HepG2 (cell line): ENCODE data around the gene DNAJA1. TPM values are rescaled to one million over a fixed set of nuclear protein-coding genes. Genes with fewer than 3 reads are reported as not detected.

Source experiments
- ATAC-seq: fragments of 200-7000 bp; cut with Tn5 transposase; 3 replicates; pipeline ENCODE4 v1.9.1; 2020; ENCODE audit warnings: mild to moderate bottlenecking, moderate library complexity
- BruUV-seq: library from RNA; stranded (reverse); fragments of 400-500 nt; replicated peaks from 2 replicates; lab custom pipeline; 2021; lab: Mats Ljungman, UMichigan
- CTCF ChIA-PET: fragments of 300-600 bp; formaldehyde crosslinking; extraction: SDS; loops from one replicate; lab custom pipeline; 2021; ENCODE audit warnings: low total read pairs, inconsistent platforms, low intra/inter-chr PET ratio; lab: Yijun Ruan, JAX
- POLR2A ChIA-PET: fragments of 350-600 bp; sonication (Branson Sonifier 250); formaldehyde crosslinking; loops from one replicate; lab custom pipeline; 2020; ENCODE audit warnings: antibody characterized with exemption, inconsistent platforms; lab: Yijun Ruan, JAX
- DNase-seq: peaks from one replicate; pipeline ENCODE4 v3.0.0-alpha.2; 2015; ENCODE audit warnings: low spot score
- FAIRE-seq: peaks from 3 replicates; lab custom pipeline; 2011; peaks lifted over from hg19 to GRCh38; lab: Jason Lieb, UNC
- H2AFZ ChIP-seq: one replicate; pipeline ENCODE4 v1.6.1; 2011; ENCODE audit warnings: low read length, inconsistent platforms
- H3K27ac ChIP-seq: fragments of 300-600 bp; 3 replicates; pipeline ENCODE4 v1.8.0; 2011; ENCODE audit warnings: mixed run types, mild to moderate bottlenecking, mixed read lengths, low read length, inconsistent platforms; ENCODE audit not compliant: insufficient read depth; ENCODE audit errors: extremely low read length
- H3K27me3 ChIP-seq, 2 experiments: fragments of 200-600 bp in 1 of 2; 2 replicates in 1 of 2; 3 replicates in 1 of 2; pipeline versions ENCODE4 v1.6.0 to v1.8.0; 2011; ENCODE audit warnings: low read length in 2 of 2, mild to moderate bottlenecking in 2 of 2, moderate library complexity in 2 of 2, inconsistent platforms in 1 of 2; ENCODE audit not compliant: insufficient read depth in 2 of 2, control insufficient read depth in 1 of 2
- H3K36me3 ChIP-seq, 2 experiments: fragments of 200-600 bp in 1 of 2; replicated peaks in 1 of 2; 2 replicates in 1 of 2; 3 replicates in 1 of 2; pipeline versions ENCODE4 v1.5.1 to v1.8.0; 2011; ENCODE audit warnings: low read length in 2 of 2, inconsistent platforms in 1 of 2; ENCODE audit not compliant: insufficient read depth in 2 of 2, control insufficient read depth in 1 of 2
- H3K4me1 ChIP-seq: 2 replicates; pipeline ENCODE4 v1.5.1; 2012; ENCODE audit warnings: low read length, inconsistent platforms; ENCODE audit not compliant: insufficient read depth
- H3K4me2 ChIP-seq: 2 replicates; pipeline ENCODE4 v1.6.0; 2011; ENCODE audit warnings: low read depth, low read length, inconsistent platforms
- H3K4me3 ChIP-seq, 3 experiments: fragments of 200-600 bp in 1 of 3; sonication (generic), shearing (Covaris generic) in 1 of 3; replicated peaks in 1 of 3; 2 replicates each; pipeline ENCODE4 v1.5.1; 2011 to 2016; ENCODE audit warnings: low read length in 3 of 3, inconsistent platforms in 2 of 3, low read depth in 2 of 3, mild to moderate bottlenecking in 2 of 3, control low read depth in 1 of 3, mixed read lengths in 1 of 3; ENCODE audit not compliant: insufficient read depth in 1 of 3
- H3K79me2 ChIP-seq: one replicate; pipeline ENCODE4 v1.6.1; 2011; ENCODE audit warnings: low read length, inconsistent platforms; ENCODE audit not compliant: insufficient read depth
- H3K9ac ChIP-seq: 2 replicates; pipeline ENCODE4 v1.6.0; 2011; ENCODE audit warnings: mild to moderate bottlenecking, low read depth, low read length, inconsistent platforms; ENCODE audit not compliant: insufficient read depth
- H3K9me3 ChIP-seq: 2 replicates; pipeline ENCODE4 v1.5.1; 2012; ENCODE audit warnings: mild to moderate bottlenecking, low read length
- H4K20me1 ChIP-seq: 2 replicates; pipeline ENCODE4 v1.6.0; 2011; ENCODE audit warnings: inconsistent platforms, mild to moderate bottlenecking, low read length, moderate library complexity; ENCODE audit not compliant: insufficient read depth
- AGO2 ChIP-seq: fragments of 200-400 bp; formaldehyde crosslinking; optimal IDR thresholded peaks from 2 replicates; pipeline ENCODE3; 2017; ENCODE audit warnings: mild to moderate bottlenecking, low read depth, low read length, moderate library complexity
- ATF1 ChIP-seq: IDR thresholded peaks from 2 replicates; pipeline ENCODE4 v1.6.1; 2016; ENCODE audit warnings: mild to moderate bottlenecking, control low read depth
- HNRNPLL ChIP-seq: fragments of 200-400 bp; formaldehyde crosslinking; IDR thresholded peaks from 2 replicates; pipeline ENCODE4 v1.6.1; 2017; ENCODE audit warnings: mild to moderate bottlenecking, low read depth, low read length; ENCODE audit not compliant: poor library complexity, severe bottlenecking
- JUN ChIP-seq: sonication (generic); formaldehyde crosslinking; IDR thresholded peaks from 2 replicates; pipeline ENCODE4 v1.4.0; 2020; ENCODE audit warnings: mild to moderate bottlenecking, missing genetic modification reagents
- KDM3A ChIP-seq: IDR thresholded peaks from 2 replicates; pipeline ENCODE4 v1.6.1; 2018; ENCODE audit warnings: low read depth, missing compliant biosample characterization
- MAFF ChIP-seq: IDR thresholded peaks from 2 replicates; pipeline ENCODE4 v1.6.1; 2011; ENCODE audit warnings: low read depth, low read length, improper control_type of control experiment
- MAFK ChIP-seq, 2 experiments: IDR thresholded peaks in 1 of 2; conservative IDR thresholded peaks in 1 of 2; 2 replicates each; pipeline ENCODE4 v1.6.1; 2011; ENCODE audit warnings: improper control_type of control experiment in 2 of 2, low read length in 2 of 2
- NFYC ChIP-seq: IDR thresholded peaks from 2 replicates; pipeline ENCODE4 v1.6.1; 2016; ENCODE audit warnings: missing genetic modification reagents, missing compliant biosample characterization
- RARG ChIP-seq: sonication (generic); formaldehyde crosslinking; IDR thresholded peaks from 2 replicates; pipeline ENCODE4 v1.4.0; 2020; ENCODE audit warnings: low read depth, mild to moderate bottlenecking, missing genetic modification reagents
- RBFOX2 ChIP-seq: fragments of 200-400 bp; formaldehyde crosslinking; IDR thresholded peaks from 2 replicates; pipeline ENCODE4 v1.6.1; 2017; ENCODE audit warnings: low read depth, mild to moderate bottlenecking, low read length
- RBM22 ChIP-seq: fragments of 200-400 bp; formaldehyde crosslinking; optimal IDR thresholded peaks from 2 replicates; pipeline ENCODE3; 2017; ENCODE audit warnings: mild to moderate bottlenecking, low read length, moderate library complexity
- TSC22D2 ChIP-seq: sonication (generic); formaldehyde crosslinking; IDR thresholded peaks from 2 replicates; pipeline ENCODE4 v1.5.1; 2020; ENCODE audit warnings: missing genetic modification reagents, mild to moderate bottlenecking, borderline replicate concordance
- U2AF2 ChIP-seq: fragments of 200-400 bp; formaldehyde crosslinking; IDR thresholded peaks from 2 replicates; pipeline ENCODE4 v1.6.1; 2017; ENCODE audit warnings: low read depth, mild to moderate bottlenecking, low read length
- ZBTB8A ChIP-seq: sonication (generic); formaldehyde crosslinking; IDR thresholded peaks from 2 replicates; pipeline ENCODE4 v1.4.0; 2020; ENCODE audit warnings: mild to moderate bottlenecking, low read depth, missing genetic modification reagents, borderline replicate concordance
- ZMYM4 ChIP-seq: sonication (generic); formaldehyde crosslinking; IDR thresholded peaks from 2 replicates; pipeline ENCODE4 v1.8.1; 2023; ENCODE audit warnings: mild to moderate bottlenecking, missing genetic modification reagents
- ZNF292 ChIP-seq: sonication (generic); formaldehyde crosslinking; IDR thresholded peaks from 2 replicates; pipeline ENCODE4 v1.8.1; 2022; ENCODE audit warnings: mild to moderate bottlenecking, low read depth, missing genetic modification reagents, borderline replicate concordance
- ZNF530 ChIP-seq: sonication (generic); formaldehyde crosslinking; IDR thresholded peaks from 2 replicates; pipeline ENCODE4 v1.5.0; 2020; ENCODE audit warnings: low read depth, mild to moderate bottlenecking, missing genetic modification reagents
- ZNF558 ChIP-seq: sonication (generic); formaldehyde crosslinking; IDR thresholded peaks from 2 replicates; pipeline ENCODE4 v1.9.0; 2022; ENCODE audit warnings: mild to moderate bottlenecking, missing genetic modification reagents, borderline replicate concordance
- ZNF703 ChIP-seq: sonication (generic); formaldehyde crosslinking; IDR thresholded peaks from 2 replicates; pipeline ENCODE4 v1.5.1; 2020; ENCODE audit warnings: missing genetic modification reagents, mild to moderate bottlenecking, moderate library complexity, borderline replicate concordance
- WGBS: methylation state at CpG from one replicate; pipeline ENCODE4 v1.1.6; 2017; ENCODE audit warnings: low lambda C conversion rate; 5-methylcytosine and 5-hydroxymethylcytosine counted together
- in situ Hi-C: cut with HindIII; loops from 2 replicates; pipeline ENCODE4 v1.10.0; 2017; ENCODE audit warnings: low pct_unique_long_range_greater_than_20kb; ENCODE audit not compliant: extremely low pct_ligation_motif_present
- intact Hi-C: fragments of 100-400 bp; cut with micrococcal nuclease; formaldehyde crosslinking; loops from one replicate; pipeline ENCODE4 v1.10.0; 2022; ENCODE audit not compliant: unreplicated experiment
- polyA plus RNA-seq, 8 experiments: library from polyadenylated mRNA; depleted of rRNA in 3 of 8; stranded (reverse) in 7 of 8; unstranded in 1 of 8; fragments of >200 nt; fragmentation: Illumina TruSeq in 4 of 8; extraction: Trizol in 4 of 8; gene quantifications; 2 replicates each; pipeline versions ENCODE4 v1.2.1 to v1.2.3, GENCODE V29; 2011 to 2016; ENCODE audit warnings: low read depth in 4 of 8, missing spikeins in 1 of 8, mixed read lengths in 1 of 8; ENCODE audit not compliant: insufficient read depth in 1 of 8
- total RNA-seq, 5 experiments: library from RNA; depleted of rRNA; stranded (reverse); fragments of >200 nt; fragmentation: Illumina TruSeq; extraction: Trizol; gene quantifications; 2 replicates each; pipeline ENCODE4 v1.2.3, GENCODE V29; 2016; ENCODE audit warnings: low read depth in 1 of 5

The DNAJA1 gene
- total and polyA plus RNA-seq, 2 of the 13 experiments (the other 11 are each of a cell fraction or from before 2014, with no cell fraction given): 95.9 to 306 TPM

DNA sequence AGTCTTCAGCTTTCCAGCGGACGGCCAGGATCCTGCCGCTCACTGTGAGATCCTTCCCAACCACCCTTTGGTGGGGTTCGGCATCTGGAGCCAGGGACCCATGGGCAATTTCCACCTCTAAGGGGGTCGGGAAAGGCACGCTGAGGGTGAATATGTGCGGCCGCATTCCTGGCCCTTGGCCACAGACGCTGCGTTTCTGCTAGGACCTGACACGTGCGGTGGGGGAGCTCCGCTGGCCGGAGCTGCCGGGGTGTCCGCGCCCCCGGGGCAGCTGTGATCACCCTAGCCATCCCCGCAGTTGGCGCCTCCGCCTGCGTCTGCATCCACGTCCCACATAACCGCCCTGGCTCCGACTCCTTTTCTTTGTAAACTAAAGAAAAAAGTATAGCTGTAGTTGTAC lies 5.3 kb upstream of the DNAJA1 start:
- Histone ChIP-seq H3K79me2 (peaks cover 32% of the 10 kb centered on the region), H3K9ac (no peak overlapping the region), H3K27me3 (no peaks in the 10 kb centered on the region), H3K27ac (no peak overlapping the region), H3K4me2 (no peak overlapping the region), H3K4me3 (no peak overlapping the region), H2AFZ (no peak overlapping the region), H3K4me1 (peaks cover 30% of the 10 kb centered on the region), H4K20me1 (0 out of 2 replicates have a peak, but pooled peaks cover 3% of the 10 kb centered on the region), H3K36me3 (peaks cover 0 to 9% of the 10 kb centered on the region in 2 experiments; a peak in 1 of 5 replicates), H3K9me3 (no peaks in the 10 kb centered on the region)
- POLR2A ChIA-PET: no interaction called here
- CTCF ChIA-PET: no interaction called here
- TF ChIP-seq AGO2 (peak; percentile 85), HNRNPLL (peak; percentile 21), NFYC (CRISPR knock-in tag) (no peak), RBFOX2 (peak; percentile 53), JUN (no peak), RBM22 (peak; percentile 65), KDM3A (CRISPR knock-in tag) (no peak)
- FAIRE-seq (no peak), DNase-seq (no peak), ATAC-seq (no peak)
- in situ Hi-C loops (no loop called here), intact Hi-C loops (no loop called here)
- BruUV-seq: no TSS peak
- 94% methylated on average over 17 of the region's 25 CpGs for WGBS

GRCh38 chr9:33022303-33022702 lies 2.8 kb upstream of the DNAJA1 start:
- Histone ChIP-seq H2AFZ (no peak overlapping the region), H3K9me3 (no peaks in the 10 kb centered on the region), H3K4me2 (peak overlapping the region; percentile 92; the same call in 1 of the 2 replicates), H3K27ac (peak overlapping the region; percentile 15), H3K9ac (no peak overlapping the region), H3K79me2 (peaks cover 54% of the 10 kb centered on the region), H3K4me1 (peaks cover 35% of the 10 kb centered on the region), H3K36me3 (peaks cover 1 to 11% of the 10 kb centered on the region in 2 experiments; a peak in 2 of 5 replicates), H3K4me3 (no peak overlapping the region), H3K27me3 (no peaks in the 10 kb centered on the region; a peak in 2 of 5 replicates), H4K20me1 (peaks cover 16% of the 10 kb centered on the region)
- ChIA-PET CTCF (no interaction called here), POLR2A (interaction anchor here (0.8 to 1.3 kb wide), 3 partner anchors 16 to 26 kb away, joined by 3 to 4 read pairs (median 3); partner anchors contain the start of gene APTX)
- intact Hi-C loops (no loop called here), in situ Hi-C loops (no loop called here)
- FAIRE-seq: no peak
- no peak for ATAC-seq
- no TSS peak for BruUV-seq
- DNase-seq: no peak
- no peak for TF ChIP-seq U2AF2
- TF ChIP-seq ZBTB8A (CRISPR knock-in tag): no peak
- peak; percentile 96 for TF ChIP-seq MAFF
- TF ChIP-seq MAFK (conservative IDR thresholded peaks at IDR 0.05 in 1 of 2, IDR thresholded peaks at IDR 0.05 in 1 of 2; ENCODE audit: low read length in 2 of 2): peak; percentile 95 to 96
- TF ChIP-seq ZNF558: no peak
- TF ChIP-seq ZMYM4 (CRISPR knock-in tag): no peak
- no peak for TF ChIP-seq ZNF530 (CRISPR knock-in tag)
- no peak for TF ChIP-seq ATF1
- no peak for TF ChIP-seq ZNF703 (CRISPR knock-in tag)
- no peak for TF ChIP-seq TSC22D2 (CRISPR knock-in tag)
- no peak for TF ChIP-seq RARG (CRISPR knock-in tag)
- TF ChIP-seq ZNF292: no peak
- WGBS: 95% methylated on average over 3 of the region's 3 CpGs
